GM06990 (cell line): ENCODE measurements around the gene MOB4.
"Not testable (repeated sequence)": the region's sequence is repeated elsewhere in the genome, so short reads cannot be mapped to it uniquely, and the experiment has no call there.

Experiments used
- DNase-seq: peaks from one replicate; pipeline ENCODE4 v3.0.0-alpha.2; 2011; ENCODE audit not compliant: insufficient read length; ENCODE audit errors: extremely low read depth
- H3K27me3 ChIP-seq: replicated peaks from 2 replicates; pipeline ENCODE4 v1.6.0; 2011; ENCODE audit warnings: low read length; ENCODE audit not compliant: control insufficient read depth, insufficient read depth
- H3K36me3 ChIP-seq: 2 replicates; pipeline ENCODE4 v1.5.1; 2011; ENCODE audit warnings: low read length; ENCODE audit not compliant: control insufficient read depth, insufficient read depth
- H3K4me3 ChIP-seq: replicated peaks from 2 replicates; pipeline ENCODE4 v1.5.1; 2011; ENCODE audit warnings: low read depth, mild to moderate bottlenecking, control low read depth, low read length
- CTCF ChIP-seq: IDR thresholded peaks from 2 replicates; pipeline ENCODE4 v1.5.1; 2011; ENCODE audit warnings: low read length, control low read depth, mild to moderate bottlenecking, inconsistent platforms; ENCODE audit not compliant: insufficient read depth, poor library complexity, severe bottlenecking

MOB4 gene

GRCh38 chr2:197547163-197547900 lies 31.5 kb downstream of the MOB4 start:
- no peak for DNase-seq
- no peaks in the 10 kb centered on the region for H3K27me3 ChIP-seq
- TF ChIP-seq CTCF, result no peak
- H3K36me3 ChIP-seq, result peaks cover 5% of the 10 kb centered on the region
- H3K4me3 ChIP-seq, result no peak overlapping the region

GRCh38 chr2:197548582-197548981 lies 32.7 kb downstream of the MOB4 start:
- TF ChIP-seq CTCF, result no peak
- H3K36me3 ChIP-seq, result peaks cover 3% of the 10 kb centered on the region
- DNase-seq, result no peak

DNA sequence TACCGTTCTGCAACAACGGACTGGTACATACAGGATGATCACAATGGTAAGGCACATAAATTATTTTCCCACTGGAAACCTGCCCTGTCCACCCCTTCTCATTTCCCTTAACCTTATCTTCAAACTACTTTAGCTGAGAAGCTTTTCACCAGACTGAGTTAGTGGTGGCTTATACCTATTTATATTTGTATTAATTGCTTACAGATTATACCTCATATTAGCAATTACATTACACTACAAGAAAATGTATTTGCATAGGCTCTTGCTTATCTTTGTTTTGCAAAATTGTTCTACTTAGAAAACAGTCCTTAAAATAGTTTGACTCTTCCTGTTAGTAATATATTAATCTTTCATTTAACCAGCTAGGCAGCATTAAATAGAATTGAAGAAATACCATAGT lies 35.4 kb downstream of the MOB4 start:
- not testable (repeated sequence) for H3K4me3 ChIP-seq, DNase-seq, H3K27me3 ChIP-seq, H3K36me3 ChIP-seq

More at GRCh38 chr2:197548582-197548981, 32.7 kb downstream of the MOB4 start:
- Histone ChIP-seq H3K4me3 (no peak overlapping the region), H3K27me3 (no peaks in the 10 kb centered on the region)

DNA sequence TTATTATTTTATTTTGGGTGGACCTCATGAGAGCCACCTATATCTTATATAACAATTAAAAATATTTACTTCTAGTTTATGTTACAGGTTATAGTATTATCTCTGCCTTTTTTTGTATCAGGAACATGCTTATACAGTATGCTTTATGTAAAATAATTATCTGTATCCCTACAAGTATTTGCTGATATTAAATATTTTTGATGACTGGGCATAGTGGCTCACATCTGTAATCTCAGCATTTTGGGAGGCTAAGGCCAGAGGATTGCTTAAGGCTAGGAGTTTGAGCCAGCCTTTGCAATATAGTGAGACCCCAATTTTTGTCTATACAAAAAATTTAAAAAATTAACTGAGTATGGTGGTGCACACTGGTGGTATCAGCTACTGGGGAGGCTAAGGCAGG lies 39.6 kb downstream of the MOB4 start:
- no peaks in the 10 kb centered on the region for H3K27me3 ChIP-seq
- TF ChIP-seq CTCF, result no peak
- DNase-seq, result no peak
- no peak overlapping the region for H3K4me3 ChIP-seq
- no peaks in the 10 kb centered on the region; the same call in none of the 2 replicates for H3K36me3 ChIP-seq

DNA sequence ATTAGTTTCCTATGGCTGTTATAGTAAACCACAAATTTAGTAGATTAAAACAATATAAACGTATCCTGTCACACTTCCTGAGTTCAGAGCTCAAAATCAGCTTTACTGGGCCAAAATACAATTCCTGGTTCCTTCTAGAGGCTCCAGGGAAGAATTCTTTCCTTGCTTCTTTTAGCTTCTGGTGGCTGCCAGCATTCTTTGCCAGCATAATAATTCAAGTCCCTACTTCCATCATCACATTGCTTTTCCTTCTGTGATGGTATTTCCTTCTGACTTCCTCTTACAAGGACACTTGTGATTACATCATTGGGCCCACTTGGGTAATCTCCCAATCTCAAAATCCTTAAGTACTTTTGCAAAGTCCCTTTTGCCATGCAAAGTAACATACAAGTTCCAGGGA lies 40.6 kb downstream of the MOB4 start:
- DNase-seq, result no peak
- TF ChIP-seq CTCF, result no peak
- Histone ChIP-seq H3K27me3 (no peaks in the 10 kb centered on the region), H3K36me3 (no peaks in the 10 kb centered on the region; the same call in 1 of the 2 replicates), H3K4me3 (no peak overlapping the region)

DNA sequence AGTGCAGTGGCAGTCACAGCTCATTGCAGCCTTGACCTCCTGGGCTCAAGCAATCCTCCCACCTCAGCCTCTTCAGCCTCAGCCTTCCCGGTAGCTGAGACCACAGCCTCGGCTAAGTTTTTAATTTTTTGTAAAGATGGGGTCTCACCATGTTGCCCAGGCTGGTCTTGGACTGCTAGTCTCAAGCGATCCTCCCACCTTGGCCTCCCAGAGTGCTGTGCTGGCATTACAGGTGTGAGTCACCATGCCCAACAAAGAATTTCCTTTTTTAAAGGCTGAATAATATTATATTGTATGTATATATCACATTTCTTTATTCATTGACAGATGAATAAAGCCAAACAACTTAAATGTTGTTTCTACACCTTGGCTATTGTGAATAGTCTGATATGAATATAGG lies 42.5 kb downstream of the MOB4 start:
- H3K4me3 ChIP-seq, result no peak overlapping the region
- DNase-seq, result no peak
- no peak for TF ChIP-seq CTCF
- H3K27me3 ChIP-seq, result no peaks in the 10 kb centered on the region
- no peaks in the 10 kb centered on the region; the same call in 1 of the 2 replicates for H3K36me3 ChIP-seq
